HepG2 (cell line): ENCODE data around the gene MAN1B1. TPM values are rescaled to one million over a fixed set of nuclear protein-coding genes. Genes with fewer than 3 reads are reported as not detected.

Experiments used
- AHR ChIP-seq: IDR thresholded peaks from 2 replicates; pipeline ENCODE4 v1.6.1; 2018; ENCODE audit warnings: missing genetic modification reagents, missing compliant biosample characterization
- BORCS8-MEF2B ChIP-seq: sonication (generic); formaldehyde crosslinking; IDR thresholded peaks from 2 replicates; pipeline ENCODE4 v1.8.0; 2022; ENCODE audit warnings: mild to moderate bottlenecking, missing genetic modification reagents
- POGZ ChIP-seq: sonication (generic); formaldehyde crosslinking; IDR thresholded peaks from 2 replicates; pipeline ENCODE4 v1.4.0; 2020; ENCODE audit warnings: mild to moderate bottlenecking, missing genetic modification reagents
- RXRA ChIP-seq: sonication (generic); formaldehyde crosslinking; IDR thresholded peaks from 2 replicates; pipeline ENCODE4 v1.5.1; 2020; ENCODE audit warnings: missing genetic modification reagents
- SALL2 ChIP-seq: sonication (generic); formaldehyde crosslinking; IDR thresholded peaks from 2 replicates; pipeline ENCODE4 v1.8.1; 2023; ENCODE audit warnings: mild to moderate bottlenecking, missing genetic modification reagents, inconsistent platforms
- TARDBP ChIP-seq: sonication (generic); formaldehyde crosslinking; IDR thresholded peaks from 2 replicates; pipeline ENCODE4 v1.8.0; 2022; ENCODE audit warnings: mild to moderate bottlenecking, missing genetic modification reagents
- ZFX ChIP-seq: sonication (generic); formaldehyde crosslinking; IDR thresholded peaks from 2 replicates; pipeline ENCODE4 v1.4.0; 2020; ENCODE audit warnings: mild to moderate bottlenecking, low read depth, missing genetic modification reagents, moderate library complexity
- ZNF556 ChIP-seq: sonication (generic); formaldehyde crosslinking; IDR thresholded peaks from 2 replicates; pipeline ENCODE4 v1.4.0; 2020; ENCODE audit warnings: mild to moderate bottlenecking, missing genetic modification reagents, borderline replicate concordance
- ZNF589 ChIP-seq: sonication (generic); formaldehyde crosslinking; conservative IDR thresholded peaks from 2 replicates; pipeline ENCODE4 v1.8.0; 2022; ENCODE audit warnings: mild to moderate bottlenecking, moderate library complexity, missing genetic modification reagents
- ZNF713 ChIP-seq: sonication (generic); formaldehyde crosslinking; IDR thresholded peaks from 2 replicates; pipeline ENCODE4 v1.4.0; 2020; ENCODE audit warnings: mild to moderate bottlenecking, missing genetic modification reagents
- polyA plus RNA-seq, 8 experiments: library from polyadenylated mRNA; depleted of rRNA in 3 of 8; stranded (reverse) in 7 of 8; unstranded in 1 of 8; fragments of >200 nt; fragmentation: Illumina TruSeq in 4 of 8; extraction: Trizol in 4 of 8; gene quantifications; 2 replicates each; pipeline versions ENCODE4 v1.2.1 to v1.2.3, GENCODE V29; 2011 to 2016; ENCODE audit warnings: low read depth in 4 of 8, missing spikeins in 1 of 8, mixed read lengths in 1 of 8; ENCODE audit not compliant: insufficient read depth in 1 of 8
- total RNA-seq, 5 experiments: library from RNA; depleted of rRNA; stranded (reverse); fragments of >200 nt; fragmentation: Illumina TruSeq; extraction: Trizol; gene quantifications; 2 replicates each; pipeline ENCODE4 v1.2.3, GENCODE V29; 2016; ENCODE audit warnings: low read depth in 1 of 5
- TF ChIP-seq, protein P1 (sequence below): IDR thresholded peaks from 2 replicates; pipeline ENCODE4 v1.6.1; 2018; ENCODE audit warnings: missing genetic modification reagents, mild to moderate bottlenecking, missing compliant biosample characterization
- TF ChIP-seq, protein P2 (sequence below): sonication (generic); formaldehyde crosslinking; conservative IDR thresholded peaks from 2 replicates; pipeline ENCODE4 v1.8.0; 2022; ENCODE audit warnings: mild to moderate bottlenecking, moderate library complexity, missing genetic modification reagents
- TF ChIP-seq, protein P3 (sequence below): sonication (generic); formaldehyde crosslinking; IDR thresholded peaks from 2 replicates; pipeline ENCODE4 v1.4.0; 2020; ENCODE audit warnings: missing genetic modification reagents, borderline replicate concordance
- TF ChIP-seq, protein P4 (sequence below): sonication (generic); formaldehyde crosslinking; IDR thresholded peaks from 2 replicates; pipeline ENCODE4 v1.4.0; 2020; ENCODE audit warnings: missing genetic modification reagents

Gene MAN1B1
- total and polyA plus RNA-seq, 2 of the 13 experiments (the other 11 are each of a cell fraction or from before 2014, with no cell fraction given) = 48.9 to 59.5 TPM

DNA sequence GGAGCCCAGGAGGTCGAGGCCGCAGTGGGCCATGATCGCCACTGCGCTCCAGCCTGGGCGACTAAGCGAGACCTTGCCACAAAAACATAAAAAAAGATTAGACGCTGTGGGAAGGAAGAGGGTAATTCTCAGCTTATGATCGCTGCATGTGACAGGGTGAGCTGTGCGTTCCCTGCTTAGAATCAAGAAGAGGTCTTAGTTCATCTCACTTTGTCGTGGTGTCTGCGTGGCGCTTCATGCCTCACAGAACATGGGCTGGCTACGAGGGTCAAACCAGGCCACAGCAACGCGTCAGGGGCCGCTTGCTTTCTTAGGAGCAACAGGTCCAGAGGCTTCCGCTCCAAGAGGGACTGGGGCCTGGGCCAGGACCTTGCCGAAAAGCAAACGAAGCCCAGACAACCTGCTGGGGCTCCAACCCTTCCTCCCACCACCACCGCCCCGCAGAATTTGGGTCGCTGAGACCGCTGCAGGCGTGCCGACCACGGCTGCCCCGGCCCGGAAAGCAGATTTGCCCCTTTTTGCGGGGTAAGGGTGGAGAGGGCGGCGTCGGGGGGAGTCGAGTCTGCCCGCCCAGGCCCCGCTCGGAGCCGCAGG lies 42.2 kb downstream of the MAN1B1 start (continued):
- TF ChIP-seq, protein P1, sequence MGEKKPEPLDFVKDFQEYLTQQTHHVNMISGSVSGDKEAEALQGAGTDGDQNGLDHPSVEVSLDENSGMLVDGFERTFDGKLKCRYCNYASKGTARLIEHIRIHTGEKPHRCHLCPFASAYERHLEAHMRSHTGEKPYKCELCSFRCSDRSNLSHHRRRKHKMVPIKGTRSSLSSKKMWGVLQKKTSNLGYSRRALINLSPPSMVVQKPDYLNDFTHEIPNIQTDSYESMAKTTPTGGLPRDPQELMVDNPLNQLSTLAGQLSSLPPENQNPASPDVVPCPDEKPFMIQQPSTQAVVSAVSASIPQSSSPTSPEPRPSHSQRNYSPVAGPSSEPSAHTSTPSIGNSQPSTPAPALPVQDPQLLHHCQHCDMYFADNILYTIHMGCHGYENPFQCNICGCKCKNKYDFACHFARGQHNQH (CRISPR knock-in tag) = no peak
- TF ChIP-seq, protein P2, sequence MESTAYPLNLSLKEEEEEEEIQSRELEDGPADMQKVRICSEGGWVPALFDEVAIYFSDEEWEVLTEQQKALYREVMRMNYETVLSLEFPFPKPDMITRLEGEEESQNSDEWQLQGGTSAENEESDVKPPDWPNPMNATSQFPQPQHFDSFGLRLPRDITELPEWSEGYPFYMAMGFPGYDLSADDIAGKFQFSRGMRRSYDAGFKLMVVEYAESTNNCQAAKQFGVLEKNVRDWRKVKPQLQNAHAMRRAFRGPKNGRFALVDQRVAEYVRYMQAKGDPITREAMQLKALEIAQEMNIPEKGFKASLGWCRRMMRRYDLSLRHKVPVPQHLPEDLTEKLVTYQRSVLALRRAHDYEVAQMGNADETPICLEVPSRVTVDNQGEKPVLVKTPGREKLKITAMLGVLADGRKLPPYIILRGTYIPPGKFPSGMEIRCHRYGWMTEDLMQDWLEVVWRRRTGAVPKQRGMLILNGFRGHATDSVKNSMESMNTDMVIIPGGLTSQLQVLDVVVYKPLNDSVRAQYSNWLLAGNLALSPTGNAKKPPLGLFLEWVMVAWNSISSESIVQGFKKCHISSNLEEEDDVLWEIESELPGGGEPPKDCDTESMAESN (CRISPR knock-in tag) = 0 out of 2 replicates have a peak, but pooled peaks have one; percentile 44
- peak; percentile 12; the same call in 1 of the 2 replicates for TF ChIP-seq BORCS8-MEF2B
- peak; percentile 62; the same call in 1 of the 2 replicates for TF ChIP-seq RXRA (CRISPR knock-in tag)
- TF ChIP-seq SALL2 = 0 out of 2 replicates have a peak, but pooled peaks have one; percentile 2
- TF ChIP-seq ZNF556 (CRISPR knock-in tag) = peak; percentile 52; the same call in 1 of the 2 replicates
- TF ChIP-seq TARDBP (CRISPR knock-in tag) = 0 out of 2 replicates have a peak, but pooled peaks have one; percentile 7
- TF ChIP-seq, protein P3, sequence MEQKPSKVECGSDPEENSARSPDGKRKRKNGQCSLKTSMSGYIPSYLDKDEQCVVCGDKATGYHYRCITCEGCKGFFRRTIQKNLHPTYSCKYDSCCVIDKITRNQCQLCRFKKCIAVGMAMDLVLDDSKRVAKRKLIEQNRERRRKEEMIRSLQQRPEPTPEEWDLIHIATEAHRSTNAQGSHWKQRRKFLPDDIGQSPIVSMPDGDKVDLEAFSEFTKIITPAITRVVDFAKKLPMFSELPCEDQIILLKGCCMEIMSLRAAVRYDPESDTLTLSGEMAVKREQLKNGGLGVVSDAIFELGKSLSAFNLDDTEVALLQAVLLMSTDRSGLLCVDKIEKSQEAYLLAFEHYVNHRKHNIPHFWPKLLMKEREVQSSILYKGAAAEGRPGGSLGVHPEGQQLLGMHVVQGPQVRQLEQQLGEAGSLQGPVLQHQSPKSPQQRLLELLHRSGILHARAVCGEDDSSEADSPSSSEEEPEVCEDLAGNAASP = peak; percentile 93; the same call in 1 of the 2 replicates
- TF ChIP-seq AHR = 0 out of 2 replicates have a peak, but pooled peaks have one; percentile 8
- TF ChIP-seq, protein P4, sequence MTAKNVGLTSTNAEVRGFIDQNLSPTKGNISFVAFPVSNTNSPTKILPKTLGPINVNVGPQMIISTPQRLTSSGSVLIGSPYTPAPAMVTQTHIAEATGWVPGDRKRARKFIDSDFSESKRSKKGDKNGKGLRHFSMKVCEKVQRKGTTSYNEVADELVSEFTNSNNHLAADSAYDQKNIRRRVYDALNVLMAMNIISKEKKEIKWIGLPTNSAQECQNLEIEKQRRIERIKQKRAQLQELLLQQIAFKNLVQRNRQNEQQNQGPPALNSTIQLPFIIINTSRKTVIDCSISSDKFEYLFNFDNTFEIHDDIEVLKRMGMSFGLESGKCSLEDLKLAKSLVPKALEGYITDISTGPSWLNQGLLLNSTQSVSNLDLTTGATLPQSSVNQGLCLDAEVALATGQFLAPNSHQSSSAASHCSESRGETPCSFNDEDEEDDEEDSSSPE = peak; percentile 19; the same call in 1 of the 2 replicates
- peak; percentile 25; the same call in 1 of the 2 replicates for TF ChIP-seq ZNF589 (CRISPR knock-in tag)
- TF ChIP-seq ZFX (CRISPR knock-in tag) = peak; percentile 29; the same call in 1 of the 2 replicates
- TF ChIP-seq ZNF713 (CRISPR knock-in tag) = peak; percentile 59; the same call in 1 of the 2 replicates
- no peak for TF ChIP-seq POGZ (CRISPR knock-in tag)
